PFSK-1 (cell line): ENCODE results near the gene HECTD1.

Source experiments
- FOXP2 ChIP-seq: optimal IDR thresholded peaks from 2 replicates; pipeline ENCODE3; 2011; ENCODE audit warnings: borderline replicate concordance, control low read depth, inconsistent platforms; ENCODE audit not compliant: insufficient read depth; ENCODE audit errors: extremely low read length, extremely low read depth
- POLR2AphosphoS5 ChIP-seq: IDR thresholded peaks from 2 replicates; pipeline ENCODE4 v1.6.1; 2012; ENCODE audit warnings: low read depth, mild to moderate bottlenecking, control low read depth, low read length, moderate library complexity
- SIN3A ChIP-seq: IDR thresholded peaks from 2 replicates; pipeline ENCODE4 v1.6.1; 2012; ENCODE audit warnings: mild to moderate bottlenecking, low read length, moderate library complexity, borderline replicate concordance; ENCODE audit not compliant: insufficient read depth
- TF ChIP-seq, protein P1 (sequence below), 2 experiments: IDR thresholded peaks; 2 replicates each; pipeline versions ENCODE4 v1.6.1 to v1.8.0; 2011 to 2012; ENCODE audit warnings: low read depth in 2 of 2, low read length in 2 of 2, control low read depth in 1 of 2, inconsistent platforms in 1 of 2, mild to moderate bottlenecking in 1 of 2, moderate library complexity in 1 of 2; ENCODE audit not compliant: insufficient read depth in 1 of 2

DNA sequence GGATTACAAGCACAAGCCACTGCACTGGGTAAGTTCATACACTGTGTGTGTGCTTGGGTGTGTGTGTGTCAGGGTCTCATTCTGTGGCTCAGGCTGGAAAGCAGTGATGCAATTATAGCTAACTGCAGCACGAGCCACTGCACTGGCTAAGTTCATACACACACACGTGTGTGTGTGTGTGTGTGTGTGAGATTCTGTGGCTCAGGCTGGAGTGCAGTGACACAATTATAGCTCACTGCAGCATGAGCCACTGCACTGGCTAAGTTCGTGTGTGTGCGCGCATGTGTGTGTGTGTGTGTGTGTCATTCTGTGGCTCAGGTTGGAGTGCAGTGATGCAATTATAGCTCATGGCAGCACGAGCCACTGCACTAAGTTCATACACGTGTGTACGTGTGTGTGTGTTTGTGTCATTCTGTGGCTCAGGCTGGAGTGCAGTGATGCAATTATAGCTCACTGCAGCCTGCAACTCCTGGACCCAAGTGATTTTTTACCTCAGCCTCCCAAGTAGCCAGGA is 85.4 kb downstream of the HECTD1 start:
- TF ChIP-seq POLR2AphosphoS5 = no peak
- TF ChIP-seq, protein P1, sequence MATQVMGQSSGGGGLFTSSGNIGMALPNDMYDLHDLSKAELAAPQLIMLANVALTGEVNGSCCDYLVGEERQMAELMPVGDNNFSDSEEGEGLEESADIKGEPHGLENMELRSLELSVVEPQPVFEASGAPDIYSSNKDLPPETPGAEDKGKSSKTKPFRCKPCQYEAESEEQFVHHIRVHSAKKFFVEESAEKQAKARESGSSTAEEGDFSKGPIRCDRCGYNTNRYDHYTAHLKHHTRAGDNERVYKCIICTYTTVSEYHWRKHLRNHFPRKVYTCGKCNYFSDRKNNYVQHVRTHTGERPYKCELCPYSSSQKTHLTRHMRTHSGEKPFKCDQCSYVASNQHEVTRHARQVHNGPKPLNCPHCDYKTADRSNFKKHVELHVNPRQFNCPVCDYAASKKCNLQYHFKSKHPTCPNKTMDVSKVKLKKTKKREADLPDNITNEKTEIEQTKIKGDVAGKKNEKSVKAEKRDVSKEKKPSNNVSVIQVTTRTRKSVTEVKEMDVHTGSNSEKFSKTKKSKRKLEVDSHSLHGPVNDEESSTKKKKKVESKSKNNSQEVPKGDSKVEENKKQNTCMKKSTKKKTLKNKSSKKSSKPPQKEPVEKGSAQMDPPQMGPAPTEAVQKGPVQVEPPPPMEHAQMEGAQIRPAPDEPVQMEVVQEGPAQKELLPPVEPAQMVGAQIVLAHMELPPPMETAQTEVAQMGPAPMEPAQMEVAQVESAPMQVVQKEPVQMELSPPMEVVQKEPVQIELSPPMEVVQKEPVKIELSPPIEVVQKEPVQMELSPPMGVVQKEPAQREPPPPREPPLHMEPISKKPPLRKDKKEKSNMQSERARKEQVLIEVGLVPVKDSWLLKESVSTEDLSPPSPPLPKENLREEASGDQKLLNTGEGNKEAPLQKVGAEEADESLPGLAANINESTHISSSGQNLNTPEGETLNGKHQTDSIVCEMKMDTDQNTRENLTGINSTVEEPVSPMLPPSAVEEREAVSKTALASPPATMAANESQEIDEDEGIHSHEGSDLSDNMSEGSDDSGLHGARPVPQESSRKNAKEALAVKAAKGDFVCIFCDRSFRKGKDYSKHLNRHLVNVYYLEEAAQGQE (IDR thresholded peaks at IDR 0.05; ENCODE audit: insufficient read depth in 1 of 2, low read depth in 2 of 2, low read length in 2 of 2) = no peak
- TF ChIP-seq FOXP2 = no peak
- TF ChIP-seq SIN3A = no peak
